CD4-positive, alpha-beta T cell treated with Interleukin-6 at 100 ng/mL for 8 hours (primary cell): ENCODE data around the gene PXMP2.
A peak's percentile ranks its signal among the peaks of the same experiment; 100 is the strongest.

Experiments used
- DNase-seq: peaks from one replicate; pipeline ENCODE4 v3.0.0-alpha.2; 2020; ENCODE audit warnings: mixed read lengths, low spot score

PXMP2 gene

DNA sequence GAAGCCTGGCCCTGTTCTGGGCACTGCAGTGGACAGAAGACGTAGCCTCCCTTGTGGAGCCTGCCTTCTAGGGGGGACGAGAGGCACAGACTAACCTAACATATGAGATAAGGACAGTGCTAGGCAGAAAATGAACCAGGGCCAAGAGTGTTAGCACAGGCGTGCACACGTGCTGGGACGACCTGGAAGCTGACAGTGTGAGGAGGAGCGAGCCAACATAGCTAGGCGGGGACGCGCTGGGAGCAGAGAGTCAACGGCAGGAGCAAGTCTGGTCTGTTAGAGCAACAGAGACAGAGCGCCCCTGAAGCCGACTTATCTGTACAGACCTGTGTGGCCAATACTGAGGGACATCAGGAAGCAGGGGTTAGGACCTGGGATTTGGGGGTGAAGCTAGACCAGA lies 8.0 kb downstream of the PXMP2 start:
- no peak for DNase-seq

GRCh38 chr12:132698341-132698740 lies 11.0 kb downstream of the PXMP2 start:
- DNase-seq, result no peak

DNA sequence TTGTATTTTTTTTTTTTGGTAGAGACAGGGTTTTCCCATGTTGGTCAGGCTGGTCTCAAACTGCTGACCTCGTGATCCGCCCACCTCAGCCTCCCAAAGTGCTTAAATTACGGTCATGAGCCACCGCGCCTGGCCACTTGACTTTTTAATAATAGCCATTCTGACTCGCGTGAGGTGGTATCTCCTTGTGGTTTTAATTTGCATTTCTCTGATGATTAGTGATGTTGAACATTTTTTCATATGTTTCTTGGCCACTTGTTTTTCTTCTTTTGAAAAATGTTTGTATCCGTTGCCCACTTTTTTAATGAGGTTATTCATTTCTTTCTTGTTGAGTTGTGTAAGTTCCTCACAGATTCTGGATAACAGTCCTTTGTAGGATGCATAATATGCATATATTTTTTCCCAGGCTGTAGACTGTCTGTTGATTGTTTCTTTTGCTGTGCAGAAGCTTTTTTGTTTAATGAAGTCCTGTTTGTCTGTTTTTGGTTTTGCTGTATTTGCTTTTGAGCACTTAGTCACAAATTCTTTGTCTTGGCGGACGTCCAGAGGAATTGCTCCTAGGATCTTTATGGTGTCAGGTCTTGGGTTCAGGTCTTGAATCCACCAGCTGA lies 12.9 kb downstream of the PXMP2 start:
- DNase-seq, result no peak

- DNase-seq, result no peak
Measured at GRCh38 chr12:132702640-132703039, 15.3 kb downstream of the PXMP2 start.

DNA sequence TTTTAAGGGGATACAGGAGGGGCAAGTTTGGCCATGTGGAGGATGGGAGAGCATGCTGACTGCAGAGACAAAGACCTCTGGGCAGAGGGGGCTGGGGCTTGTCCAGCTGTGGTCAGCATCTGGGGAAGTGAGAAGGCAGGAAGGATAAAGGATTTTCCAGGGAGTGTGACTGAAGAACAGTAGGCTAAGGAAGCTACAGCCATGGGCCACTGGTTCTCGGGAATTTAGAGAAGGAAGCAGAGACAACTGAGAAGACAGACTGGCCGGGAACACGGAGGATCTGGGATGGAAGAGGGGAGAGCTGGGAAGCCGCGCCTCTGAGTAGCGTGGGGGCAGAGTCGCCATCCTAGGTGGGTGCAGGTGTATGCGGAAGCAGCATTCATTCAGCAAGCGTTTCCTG lies 16.3 kb downstream of the PXMP2 start:
- no peak for DNase-seq

- DNase-seq, result no peak
Measured at GRCh38 chr12:132707241-132707640, 19.9 kb downstream of the PXMP2 start.

DNA sequence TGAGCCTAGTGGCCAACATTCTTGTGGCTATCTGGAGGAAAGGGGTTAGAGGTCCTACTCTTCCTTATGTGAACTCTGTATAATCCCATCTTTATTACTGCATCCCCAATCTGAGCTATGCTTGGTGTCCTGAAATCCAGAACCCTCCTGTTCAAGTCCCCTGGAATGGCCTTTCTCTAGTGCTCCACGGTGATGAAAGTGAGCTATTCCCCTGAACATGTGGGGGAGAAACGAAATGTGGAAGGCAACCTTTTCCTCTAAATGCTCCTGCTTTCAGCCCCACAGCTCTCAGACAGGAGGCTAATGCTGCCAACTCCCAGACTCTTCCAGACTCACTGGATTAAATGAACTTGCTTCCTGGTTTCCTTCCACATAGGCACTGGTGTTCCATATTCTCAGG lies 20.8 kb downstream of the PXMP2 start:
- no peak for DNase-seq

DNA sequence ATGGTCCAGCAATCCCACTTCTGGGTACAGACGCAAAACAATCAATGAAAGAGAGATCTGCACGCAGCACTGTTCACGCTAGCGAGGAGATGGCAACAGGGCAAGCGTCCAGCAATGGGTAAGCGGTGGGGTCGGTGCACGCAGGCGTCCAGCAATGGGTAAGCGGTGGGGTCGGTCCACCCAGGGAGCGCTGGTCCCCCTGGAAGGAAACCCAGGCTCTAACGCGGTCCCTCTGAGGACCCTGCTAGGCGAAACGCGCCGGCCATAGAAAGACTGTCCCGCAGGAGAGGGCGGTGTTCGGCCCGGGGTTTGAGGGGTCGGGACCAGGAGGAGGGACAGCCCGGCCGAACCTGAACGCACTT lies 22.6 kb downstream of the PXMP2 start:
- DNase-seq, result no peak

GRCh38 chr12:132710405-132711079 lies 23.2 kb downstream of the PXMP2 start, which contains the start of gene PGAM5:
Gene PGAM5 (plus strand): TSS chr12:132710842. CDS start chr12:132710877, 35 bp downstream.
- peak; percentile 94 for DNase-seq

DNA sequence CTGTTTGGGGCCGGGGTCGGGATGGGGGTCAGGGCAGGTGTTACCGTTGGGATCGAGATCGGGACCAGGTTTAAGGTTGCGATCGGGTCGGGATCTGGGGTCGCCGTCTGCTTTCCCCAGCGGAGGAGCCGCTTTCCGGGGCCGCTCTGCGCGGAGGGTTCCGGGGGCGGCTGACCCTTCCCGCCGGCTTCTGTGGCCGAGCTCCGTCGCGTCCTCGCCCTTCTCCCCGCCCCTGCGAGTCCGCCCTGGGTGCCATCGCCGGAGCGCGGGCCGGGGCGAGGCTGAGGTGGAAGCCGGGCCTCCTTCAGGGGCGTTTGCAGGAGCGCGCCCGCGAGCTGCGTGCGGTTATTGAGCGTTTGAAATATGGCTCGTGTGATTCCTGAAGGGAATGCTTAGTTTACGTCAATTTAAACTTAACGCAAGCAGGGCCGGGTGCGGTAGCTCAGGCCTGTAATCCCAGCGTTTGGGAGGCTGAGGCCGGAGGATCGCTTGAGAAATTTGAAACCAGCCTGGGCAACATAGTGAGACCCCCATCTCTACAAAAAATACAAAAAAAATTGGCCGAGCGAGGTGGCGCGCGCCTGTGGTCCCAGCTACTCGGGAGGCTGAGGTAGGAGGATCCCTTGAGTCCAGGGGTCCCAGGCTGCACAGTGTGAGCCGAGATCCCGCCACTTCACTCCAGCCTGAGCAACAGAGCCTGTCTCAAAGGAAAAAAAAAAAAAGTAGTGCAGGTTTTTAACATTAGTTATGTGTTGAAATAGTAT lies 23.9 kb downstream of the PXMP2 start:
- no peak for DNase-seq

DNA sequence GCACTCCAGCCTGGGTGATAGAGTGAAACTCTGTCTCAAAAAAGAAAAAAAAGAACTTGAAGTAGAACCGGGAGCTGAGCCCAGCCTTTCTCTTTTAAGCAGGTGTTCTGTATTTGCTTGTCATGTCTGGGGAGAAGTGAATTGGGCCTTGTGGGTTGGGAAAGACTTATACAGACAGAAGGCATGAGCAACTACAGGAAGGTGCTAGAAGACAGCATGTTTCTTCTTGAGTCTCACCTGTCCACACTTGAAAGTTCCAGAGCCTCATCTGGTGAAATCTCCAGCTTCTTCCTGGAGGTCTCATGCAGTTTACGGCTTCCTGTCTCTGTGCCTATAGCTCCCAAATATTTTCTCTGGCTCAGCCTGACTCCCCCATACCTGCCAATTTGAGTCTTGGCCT lies 25.7 kb downstream of the PXMP2 start:
- no peak for DNase-seq

DNA sequence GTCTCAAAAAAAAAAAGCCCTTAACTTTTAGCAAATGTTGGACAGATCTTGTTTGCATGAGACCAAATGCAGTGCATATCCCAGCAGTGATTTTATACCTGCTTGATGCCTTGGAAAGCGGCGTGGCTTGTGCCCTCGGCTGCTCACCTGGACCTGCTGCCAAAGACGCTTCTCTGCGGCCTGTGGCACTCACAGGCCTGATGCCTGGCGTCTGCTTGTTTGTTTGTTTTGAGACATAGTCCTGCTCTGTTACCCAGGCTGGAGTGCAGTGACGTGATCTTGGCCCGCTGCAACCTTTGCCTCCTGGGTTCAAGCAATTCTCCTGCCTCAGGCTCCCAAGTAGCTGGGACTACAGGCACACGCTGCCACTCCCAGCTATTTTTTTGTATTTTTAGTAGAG lies 28.5 kb downstream of the PXMP2 start:
- no peak for DNase-seq

DNA sequence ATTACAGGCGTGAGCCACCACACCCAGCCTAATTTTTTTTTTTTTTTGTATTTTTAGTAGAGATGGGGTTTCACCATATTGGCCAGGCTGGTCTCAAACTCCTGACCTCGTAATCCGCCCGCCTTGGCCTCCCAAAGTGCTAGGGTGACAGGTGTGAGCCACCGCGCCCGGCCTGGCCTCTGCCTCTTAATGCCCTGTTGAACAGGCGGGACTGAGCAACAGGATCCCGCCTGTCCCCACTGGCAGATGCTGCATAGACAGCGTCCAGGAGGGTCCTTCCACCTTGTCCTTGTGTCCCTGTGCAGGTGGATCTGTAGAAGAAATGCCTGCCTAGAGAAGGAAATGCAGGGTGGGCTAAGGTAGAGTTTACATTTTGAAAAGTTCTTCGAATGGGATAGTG lies 29.0 kb downstream of the PXMP2 start:
- no peak for DNase-seq

DNA sequence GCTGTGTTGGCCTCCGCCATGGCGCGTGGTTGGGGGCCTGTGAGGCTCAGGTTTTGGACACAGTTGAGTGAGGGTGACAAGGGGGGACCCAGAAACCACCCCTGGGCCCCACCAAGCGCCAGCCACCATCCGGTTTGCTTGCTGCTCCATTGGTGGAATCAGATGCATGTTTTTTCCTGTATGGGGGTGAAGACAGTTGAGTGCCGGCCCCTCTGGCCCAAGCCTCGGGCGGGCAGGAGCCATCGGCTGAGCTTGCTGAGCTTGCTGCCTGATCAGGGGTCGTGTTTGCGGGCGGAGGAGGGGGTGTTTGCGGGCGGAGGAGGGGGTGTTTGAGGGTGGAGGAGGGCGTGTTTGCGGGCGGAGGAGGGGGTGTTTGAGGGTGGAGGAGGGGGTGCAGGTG lies 29.6 kb downstream of the PXMP2 start:
- DNase-seq, result no peak

- DNase-seq, result no peak
Measured at GRCh38 chr12:132717531-132718387, 30.4 kb downstream of the PXMP2 start.

DNA sequence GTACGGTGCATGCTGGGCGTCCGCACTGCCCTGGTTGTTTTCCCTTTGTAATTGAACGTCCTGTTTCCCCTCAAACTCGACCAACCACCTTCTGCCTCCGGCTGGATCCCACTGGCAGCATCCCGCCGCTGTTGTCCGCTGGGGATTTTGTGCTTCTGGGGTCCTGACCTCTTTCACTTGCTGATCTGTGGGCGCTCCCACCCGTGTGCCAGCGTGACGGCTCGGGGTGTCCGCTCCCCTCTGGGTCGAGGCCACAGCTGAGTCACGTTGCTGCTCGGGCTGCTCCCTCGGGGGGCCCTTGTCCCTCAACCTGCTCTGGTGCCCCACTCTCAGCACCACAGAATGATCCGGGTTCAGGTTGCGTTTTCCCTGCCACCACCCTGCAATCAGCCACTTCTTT lies 31.3 kb downstream of the PXMP2 start:
- no peak for DNase-seq

- no peak for DNase-seq
Measured at GRCh38 chr12:132719141-132719953, 32.0 kb downstream of the PXMP2 start.

DNA sequence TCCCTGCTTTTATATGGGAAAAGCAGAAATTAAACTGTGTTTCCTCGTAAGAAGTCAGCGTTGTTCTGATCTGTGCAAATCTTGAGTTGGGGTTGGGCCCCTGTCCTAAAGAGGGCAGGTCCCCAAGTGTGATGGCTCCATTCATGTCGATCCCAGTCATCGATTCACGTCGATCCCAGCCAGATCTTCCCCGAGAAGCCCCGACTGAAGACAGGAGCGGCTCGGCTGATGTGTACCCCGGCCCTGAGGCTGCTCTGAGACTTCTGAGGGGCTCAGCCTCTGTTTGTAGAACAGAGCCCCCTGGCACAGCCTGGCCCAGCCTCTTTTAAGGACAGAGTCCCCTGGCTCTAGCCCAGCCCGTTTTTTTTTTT lies 32.6 kb downstream of the PXMP2 start:
- no peak for DNase-seq

DNA sequence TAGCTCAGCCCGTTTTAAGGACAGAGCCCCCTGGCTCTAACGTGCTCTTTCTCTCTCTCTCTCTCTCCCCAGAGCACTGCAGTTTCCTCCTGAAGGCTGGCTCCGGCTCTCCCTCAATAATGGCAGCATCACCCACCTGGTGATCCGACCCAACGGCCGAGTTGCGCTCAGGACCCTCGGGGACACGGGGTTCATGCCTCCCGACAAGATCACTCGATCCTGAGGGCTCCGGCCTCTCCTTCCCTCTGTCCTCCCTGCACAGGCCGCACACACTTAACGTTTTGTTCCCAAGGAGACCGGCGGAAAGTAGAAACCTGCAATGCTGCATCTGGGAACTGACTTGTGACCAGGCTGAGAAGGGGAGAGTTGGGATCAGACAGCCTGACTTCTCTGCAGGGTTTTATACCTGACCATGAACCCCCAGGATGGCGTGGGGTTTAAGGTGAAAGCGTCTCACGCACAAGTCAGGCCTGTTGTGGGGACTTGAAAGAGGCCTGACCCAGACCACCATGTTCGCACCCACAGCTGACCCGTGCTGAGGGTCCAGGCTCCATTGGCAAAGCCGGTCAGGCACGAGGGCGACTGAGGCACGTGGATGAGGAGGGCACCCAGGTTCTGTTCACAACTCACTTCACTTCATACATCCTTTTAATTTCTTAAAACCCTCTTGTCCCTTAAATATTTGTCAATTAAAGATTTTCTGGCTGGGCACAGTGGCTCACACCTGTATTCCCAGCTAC lies 33.4 kb downstream of the PXMP2 start:
- no peak for DNase-seq

DNA sequence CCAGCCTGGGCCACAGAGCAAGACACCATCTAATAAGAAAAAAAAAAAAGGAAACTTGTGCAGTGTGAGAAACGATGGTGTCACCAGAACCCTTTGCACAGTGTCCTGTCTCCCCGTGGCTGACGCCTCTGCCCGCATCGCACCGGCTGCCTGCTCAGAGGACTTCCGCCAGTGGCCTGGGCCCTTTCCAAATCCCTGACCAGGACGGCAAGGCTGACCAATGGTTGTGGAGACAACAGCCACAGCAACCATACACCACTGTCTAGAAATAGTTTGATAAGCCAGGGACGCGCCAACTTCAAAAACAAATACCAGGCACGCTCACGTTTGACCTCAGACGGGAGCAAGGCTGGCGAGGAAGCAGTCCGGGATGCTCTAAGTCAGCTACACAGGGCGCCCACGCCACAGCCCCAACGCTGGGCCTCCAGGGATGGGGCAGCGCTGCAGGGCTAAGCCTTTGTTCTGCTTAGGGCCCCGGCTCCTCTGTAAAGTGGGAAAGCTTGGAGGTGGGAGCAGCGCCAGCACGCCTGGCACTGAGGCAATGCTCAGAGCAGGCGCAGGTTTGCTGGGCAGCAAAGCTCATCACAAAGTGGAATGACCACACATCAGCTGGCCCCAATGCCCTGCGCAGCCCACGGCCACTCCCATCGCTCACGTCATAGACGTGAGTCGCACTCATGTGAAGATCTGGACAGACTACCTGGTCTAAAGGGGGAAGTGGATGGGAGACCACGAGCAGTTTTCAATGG lies 35.8 kb downstream of the PXMP2 start:
- no peak for DNase-seq
